AG09309 (cell line): ENCODE results near the gene LRRC4C.

Experiments
- DNase-seq: peaks from one replicate; pipeline ENCODE4 v3.0.0-alpha.2; 2010; ENCODE audit warnings: low read depth
- H3K4me3 ChIP-seq: 2 replicates; pipeline ENCODE4 v1.5.1; 2011; ENCODE audit warnings: mild to moderate bottlenecking, low read depth, low read length, moderate library complexity; ENCODE audit not compliant: control insufficient read depth
- TF ChIP-seq, protein P1 (sequence below): IDR thresholded peaks from 2 replicates; pipeline ENCODE4 v1.5.1; 2011; ENCODE audit warnings: mild to moderate bottlenecking, low read depth, low read length, inconsistent platforms; ENCODE audit not compliant: insufficient read depth, control insufficient read depth; ENCODE audit errors: missing control alignments

The LRRC4C gene

DNA sequence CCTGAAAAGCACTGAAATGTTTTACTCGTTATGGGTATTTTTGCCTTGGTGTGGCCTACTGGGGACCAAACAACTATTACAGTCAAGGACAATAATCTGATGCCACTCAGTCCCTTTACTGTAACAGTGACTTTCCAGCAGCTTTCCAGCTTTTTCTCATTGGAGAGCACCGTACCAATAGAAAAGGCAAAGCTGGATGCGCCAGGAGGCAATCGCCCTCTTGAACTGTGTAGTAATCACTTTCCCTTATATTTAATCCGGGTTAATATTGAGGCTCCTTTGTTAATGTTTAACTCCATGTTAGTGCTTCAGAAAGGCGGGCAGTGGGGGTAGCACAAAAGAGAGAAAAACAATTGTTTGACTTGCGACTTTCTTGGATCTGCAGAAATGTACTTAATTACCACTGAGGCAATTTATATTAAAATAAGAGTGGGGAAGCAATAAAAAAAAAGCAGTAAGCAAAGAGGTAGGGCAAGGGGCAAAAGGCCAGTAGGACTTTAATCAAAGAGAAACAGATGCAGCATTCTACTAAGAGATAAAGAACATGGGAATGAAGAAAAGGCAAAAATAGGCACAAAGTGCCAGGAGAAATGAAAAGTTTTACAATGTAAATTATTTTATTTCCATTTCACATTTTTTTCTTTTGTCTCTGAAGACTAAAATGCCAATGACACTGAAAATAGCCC, 81.6 kb downstream of the LRRC4C start:
- TF ChIP-seq, protein P1, sequence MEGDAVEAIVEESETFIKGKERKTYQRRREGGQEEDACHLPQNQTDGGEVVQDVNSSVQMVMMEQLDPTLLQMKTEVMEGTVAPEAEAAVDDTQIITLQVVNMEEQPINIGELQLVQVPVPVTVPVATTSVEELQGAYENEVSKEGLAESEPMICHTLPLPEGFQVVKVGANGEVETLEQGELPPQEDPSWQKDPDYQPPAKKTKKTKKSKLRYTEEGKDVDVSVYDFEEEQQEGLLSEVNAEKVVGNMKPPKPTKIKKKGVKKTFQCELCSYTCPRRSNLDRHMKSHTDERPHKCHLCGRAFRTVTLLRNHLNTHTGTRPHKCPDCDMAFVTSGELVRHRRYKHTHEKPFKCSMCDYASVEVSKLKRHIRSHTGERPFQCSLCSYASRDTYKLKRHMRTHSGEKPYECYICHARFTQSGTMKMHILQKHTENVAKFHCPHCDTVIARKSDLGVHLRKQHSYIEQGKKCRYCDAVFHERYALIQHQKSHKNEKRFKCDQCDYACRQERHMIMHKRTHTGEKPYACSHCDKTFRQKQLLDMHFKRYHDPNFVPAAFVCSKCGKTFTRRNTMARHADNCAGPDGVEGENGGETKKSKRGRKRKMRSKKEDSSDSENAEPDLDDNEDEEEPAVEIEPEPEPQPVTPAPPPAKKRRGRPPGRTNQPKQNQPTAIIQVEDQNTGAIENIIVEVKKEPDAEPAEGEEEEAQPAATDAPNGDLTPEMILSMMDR, result no peak
- H3K4me3 ChIP-seq, result no peak overlapping the region
- DNase-seq, result no peak

- TF ChIP-seq, protein P1, result no peak
- no peak for DNase-seq
- no peak overlapping the region for H3K4me3 ChIP-seq
These were observed 107.6 kb downstream of the LRRC4C start for GRCh38 chr11:41351825-41352224.

- DNase-seq, result no peak
- TF ChIP-seq, protein P1, result no peak
These were observed 113.4 kb downstream of the LRRC4C start for GRCh38 chr11:41346042-41346441.

GRCh38 chr11:41334007-41334933, 125.2 kb downstream of the LRRC4C start:
- H3K4me3 ChIP-seq, result no peak overlapping the region
- TF ChIP-seq, protein P1, result no peak
- DNase-seq, result no peak

More at GRCh38 chr11:41346042-41346441, 113.4 kb downstream of the LRRC4C start:
- no peak overlapping the region for H3K4me3 ChIP-seq

- H3K4me3 ChIP-seq, result no peak overlapping the region
- DNase-seq, result no peak
- TF ChIP-seq, protein P1, result no peak
These were observed 126.1 kb downstream of the LRRC4C start for GRCh38 chr11:41333357-41333756.

GRCh38 chr11:41328324-41328723, 131.1 kb downstream of the LRRC4C start:
- DNase-seq, result no peak
- TF ChIP-seq, protein P1, result no peak
- H3K4me3 ChIP-seq, result no peak overlapping the region
